Gastroesophageal sphincter (tissue), 4 donors: ENCODE results near the gene PUS10. TPM values are rescaled to one million over a fixed set of nuclear protein-coding genes. Genes with fewer than 3 reads are reported as not detected.

ENCODE experiments used
- ATAC-seq: fragments of 150-250 bp; one replicate; pipeline ENCODE4 v1.9.1; 2016; ENCODE audit warnings: mild to moderate bottlenecking, moderate library complexity
- H3K27ac ChIP-seq, 4 donors: fragments of 200-600 bp; sonication (generic) in 3 of 4; 1 replicate in 3 of 4; 2 replicates in 1 of 4; pipeline ENCODE4 v1.5.1; 2016 to 2019
- H3K27me3 ChIP-seq: fragments of 200-600 bp; sonication (generic); one replicate; pipeline ENCODE4 v1.5.1; 2019
- H3K36me3 ChIP-seq, 2 donors: fragments of 200-600 bp; sonication (generic); one replicate each; pipeline ENCODE4 v1.5.1; 2019; ENCODE audit warnings: control low read depth in 1 of 2
- H3K4me1 ChIP-seq, 3 donors: fragments of 200-600 bp; sonication (generic); 1 replicate in 2 of 3; 2 replicates in 1 of 3; pipeline ENCODE4 v1.5.1; 2016 to 2019; ENCODE audit warnings: control low read depth in 2 of 3
- H3K4me3 ChIP-seq, 2 donors: fragments of 200-600 bp; sonication (generic); one replicate each; pipeline ENCODE4 v1.5.1; 2019; ENCODE audit warnings: mild to moderate bottlenecking in 1 of 2, moderate library complexity in 1 of 2
- H3K9me3 ChIP-seq, 3 donors: fragments of 200-600 bp; sonication (generic); one replicate each; pipeline ENCODE4 v1.5.1; 2017 to 2019; ENCODE audit warnings: control low read depth in 2 of 3
- EP300 ChIP-seq: sonication (generic); formaldehyde crosslinking; IDR thresholded peaks from one replicate; pipeline ENCODE4 v1.6.1; 2017; ENCODE audit warnings: antibody characterized with exemption, mild to moderate bottlenecking
- POLR2A ChIP-seq, 2 donors: fragments of 450-650 bp; IDR thresholded peaks; one replicate each; pipeline ENCODE4 v1.6.1; 2017; ENCODE audit warnings: antibody characterized with exemption in 2 of 2, mild to moderate bottlenecking in 2 of 2, moderate library complexity in 1 of 2
- POLR2AphosphoS5 ChIP-seq: sonication (generic); formaldehyde crosslinking; IDR thresholded peaks from one replicate; pipeline ENCODE4 v1.6.1; 2017; ENCODE audit warnings: antibody characterized with exemption
- WGBS, 2 donors: methylation state at CpG; one replicate each; pipeline ENCODE4 v1.1.5; 2018; ENCODE audit warnings: low coverage in 1 of 2; 5-methylcytosine and 5-hydroxymethylcytosine counted together
- total RNA-seq, 4 donors: library from RNA; depleted of rRNA; stranded (reverse); fragments of >200 nt; gene quantifications; one replicate each; pipeline ENCODE4 v1.1.0, GENCODE V29; 2016
- TF ChIP-seq, protein P1 (sequence below), 4 experiments: fragments of 200-600 bp in 2 of 4; fragments of 450-650 bp in 2 of 4; sonication (generic) in 1 of 4; IDR thresholded peaks; one replicate each; pipeline ENCODE4 v1.5.1; 2017 to 2019; ENCODE audit warnings: antibody characterized with exemption in 4 of 4, mild to moderate bottlenecking in 2 of 4, moderate library complexity in 2 of 4

Gene PUS10
- total RNA-seq, 4 donors from 2014 or later: 2.1 to 6.7 (median 4.4) TPM

DNA sequence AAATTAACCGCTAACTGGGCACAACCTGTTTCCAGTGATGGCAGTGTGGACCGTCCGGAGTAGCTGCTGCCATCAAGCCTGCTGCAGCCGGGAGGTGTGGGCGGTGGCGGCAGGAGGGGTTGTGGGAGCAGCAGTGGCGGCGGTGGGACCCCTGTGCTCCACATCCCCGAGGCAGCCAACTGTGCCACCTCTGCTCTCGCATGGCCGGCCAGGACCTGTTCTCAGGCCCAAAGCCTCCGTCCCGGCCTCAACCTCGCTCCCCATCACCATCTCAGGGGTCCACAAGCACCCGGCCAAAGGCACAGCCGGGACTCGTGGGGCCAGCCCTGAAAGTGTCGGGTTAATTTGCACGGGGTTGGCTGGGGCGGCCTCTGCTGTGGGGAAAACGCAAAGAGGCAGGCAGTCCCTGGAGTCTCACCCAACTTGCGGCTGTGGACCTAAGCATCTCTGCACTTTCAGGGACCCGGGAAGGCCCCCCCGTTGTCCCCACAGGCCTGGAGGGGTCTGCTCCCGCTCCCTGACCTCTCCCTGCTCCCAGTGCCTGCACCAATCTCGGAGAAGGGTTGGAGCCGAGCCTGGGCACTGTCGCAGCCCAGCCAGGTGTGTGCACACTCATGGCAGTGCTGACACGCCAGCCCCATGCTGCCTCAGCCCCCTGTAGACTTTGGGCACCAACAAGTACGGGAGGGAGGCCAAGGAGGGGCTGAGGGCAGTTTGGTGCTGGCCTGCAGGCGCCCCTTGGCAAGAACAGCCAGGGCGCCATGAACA lies 45.0 kb downstream of the PUS10 start:
- 92 to 96% methylated on average over 4 to 7 of the region's 32 CpGs for WGBS, 2 donors
- no peak for ATAC-seq
- no peaks in the 10 kb centered on the region for H3K9me3 ChIP-seq
- H3K4me3 ChIP-seq: no peak overlapping the region
- no peak for TF ChIP-seq POLR2AphosphoS5
- TF ChIP-seq POLR2A (IDR thresholded peaks at IDR 0.05): no peak
- TF ChIP-seq EP300: no peak
- TF ChIP-seq, protein P1, sequence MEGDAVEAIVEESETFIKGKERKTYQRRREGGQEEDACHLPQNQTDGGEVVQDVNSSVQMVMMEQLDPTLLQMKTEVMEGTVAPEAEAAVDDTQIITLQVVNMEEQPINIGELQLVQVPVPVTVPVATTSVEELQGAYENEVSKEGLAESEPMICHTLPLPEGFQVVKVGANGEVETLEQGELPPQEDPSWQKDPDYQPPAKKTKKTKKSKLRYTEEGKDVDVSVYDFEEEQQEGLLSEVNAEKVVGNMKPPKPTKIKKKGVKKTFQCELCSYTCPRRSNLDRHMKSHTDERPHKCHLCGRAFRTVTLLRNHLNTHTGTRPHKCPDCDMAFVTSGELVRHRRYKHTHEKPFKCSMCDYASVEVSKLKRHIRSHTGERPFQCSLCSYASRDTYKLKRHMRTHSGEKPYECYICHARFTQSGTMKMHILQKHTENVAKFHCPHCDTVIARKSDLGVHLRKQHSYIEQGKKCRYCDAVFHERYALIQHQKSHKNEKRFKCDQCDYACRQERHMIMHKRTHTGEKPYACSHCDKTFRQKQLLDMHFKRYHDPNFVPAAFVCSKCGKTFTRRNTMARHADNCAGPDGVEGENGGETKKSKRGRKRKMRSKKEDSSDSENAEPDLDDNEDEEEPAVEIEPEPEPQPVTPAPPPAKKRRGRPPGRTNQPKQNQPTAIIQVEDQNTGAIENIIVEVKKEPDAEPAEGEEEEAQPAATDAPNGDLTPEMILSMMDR (IDR thresholded peaks at IDR 0.05): no peak
- H3K27me3 ChIP-seq: no peaks in the 10 kb centered on the region
- H3K27ac ChIP-seq: no peak overlapping the region
- H3K4me1 ChIP-seq: no peaks in the 10 kb centered on the region
- no peaks in the 10 kb centered on the region for H3K36me3 ChIP-seq

DNA sequence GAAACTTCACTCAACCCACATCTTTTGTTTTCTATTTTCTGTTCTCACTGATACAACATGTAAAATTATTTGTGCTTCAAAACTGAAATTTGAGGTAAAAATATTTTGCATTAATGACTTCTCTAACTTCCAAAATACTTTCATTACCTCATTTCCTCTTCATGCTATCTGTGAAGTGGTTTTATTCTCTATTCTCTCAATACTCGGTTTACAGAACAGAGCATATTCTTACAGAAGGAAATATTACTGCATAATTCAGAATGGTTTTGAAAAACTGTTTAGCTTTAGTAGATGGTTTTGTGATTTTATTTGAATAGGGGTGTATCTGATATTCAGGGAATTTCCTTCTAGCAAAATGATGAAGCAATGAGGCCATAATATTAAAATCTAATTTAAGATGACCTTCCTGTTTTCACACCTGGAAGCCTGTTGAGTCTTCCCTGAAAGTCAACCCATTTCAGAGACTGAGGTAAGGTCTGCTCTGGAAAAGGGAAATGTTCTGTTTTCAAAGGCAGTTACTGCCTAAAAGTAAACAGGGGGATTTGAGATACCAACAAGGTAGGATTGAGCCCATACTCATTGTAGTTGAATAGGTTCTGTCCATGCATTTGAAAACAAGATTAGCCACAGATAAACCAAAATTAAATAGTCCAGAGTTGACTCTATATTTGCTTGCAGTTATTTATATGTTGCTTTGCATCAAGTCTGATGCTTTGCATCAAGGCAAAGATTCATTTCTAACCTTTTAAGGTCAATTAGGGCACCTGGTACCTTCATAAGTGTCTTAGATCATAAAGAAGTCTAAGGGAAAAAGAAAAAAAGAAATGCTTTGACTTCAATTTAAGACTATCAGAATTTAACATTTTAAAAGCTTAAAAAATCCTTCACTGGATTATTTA lies 51.3 kb downstream of the PUS10 start:
- no peaks in the 10 kb centered on the region for H3K9me3 ChIP-seq
- H3K4me1 ChIP-seq: no peaks in the 10 kb centered on the region
- TF ChIP-seq, protein P1 (IDR thresholded peaks at IDR 0.05): no peak
- no peak for TF ChIP-seq POLR2AphosphoS5
- no peak for TF ChIP-seq POLR2A (IDR thresholded peaks at IDR 0.05)
- no peak for TF ChIP-seq EP300
- H3K27me3 ChIP-seq: no peaks in the 10 kb centered on the region
- no peak for ATAC-seq
- H3K4me3 ChIP-seq: no peak overlapping the region
- 42 to 72% methylated on average over 1 of the region's 1 CpG for WGBS, 2 donors
- no peaks in the 10 kb centered on the region for H3K36me3 ChIP-seq
- H3K27ac ChIP-seq: no peak overlapping the region

DNA sequence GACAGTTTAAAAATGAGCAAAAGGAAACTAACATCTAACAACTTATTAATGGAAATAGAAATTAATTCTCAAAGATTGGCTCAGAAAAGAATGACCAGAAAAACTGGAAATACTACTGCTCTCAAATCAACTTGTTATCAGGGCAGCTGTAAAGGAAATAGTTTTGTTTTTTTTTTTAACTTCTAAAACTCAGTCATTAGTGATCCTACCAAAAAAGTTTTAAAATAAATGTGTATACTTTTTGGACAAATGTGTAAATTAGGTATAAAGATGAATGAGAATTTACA lies 52.6 kb downstream of the PUS10 start:
- H3K9me3 ChIP-seq: no peaks in the 10 kb centered on the region
- H3K36me3 ChIP-seq: no peaks in the 10 kb centered on the region
- H3K27ac ChIP-seq: no peak overlapping the region
- no peaks in the 10 kb centered on the region for H3K27me3 ChIP-seq
- H3K4me1 ChIP-seq: no peaks in the 10 kb centered on the region
- H3K4me3 ChIP-seq: no peak overlapping the region
- TF ChIP-seq POLR2AphosphoS5 (no peak), EP300 (no peak), POLR2A (IDR thresholded peaks at IDR 0.05) (no peak)
- TF ChIP-seq, protein P1 (IDR thresholded peaks at IDR 0.05): no peak
- no peak for ATAC-seq

DNA sequence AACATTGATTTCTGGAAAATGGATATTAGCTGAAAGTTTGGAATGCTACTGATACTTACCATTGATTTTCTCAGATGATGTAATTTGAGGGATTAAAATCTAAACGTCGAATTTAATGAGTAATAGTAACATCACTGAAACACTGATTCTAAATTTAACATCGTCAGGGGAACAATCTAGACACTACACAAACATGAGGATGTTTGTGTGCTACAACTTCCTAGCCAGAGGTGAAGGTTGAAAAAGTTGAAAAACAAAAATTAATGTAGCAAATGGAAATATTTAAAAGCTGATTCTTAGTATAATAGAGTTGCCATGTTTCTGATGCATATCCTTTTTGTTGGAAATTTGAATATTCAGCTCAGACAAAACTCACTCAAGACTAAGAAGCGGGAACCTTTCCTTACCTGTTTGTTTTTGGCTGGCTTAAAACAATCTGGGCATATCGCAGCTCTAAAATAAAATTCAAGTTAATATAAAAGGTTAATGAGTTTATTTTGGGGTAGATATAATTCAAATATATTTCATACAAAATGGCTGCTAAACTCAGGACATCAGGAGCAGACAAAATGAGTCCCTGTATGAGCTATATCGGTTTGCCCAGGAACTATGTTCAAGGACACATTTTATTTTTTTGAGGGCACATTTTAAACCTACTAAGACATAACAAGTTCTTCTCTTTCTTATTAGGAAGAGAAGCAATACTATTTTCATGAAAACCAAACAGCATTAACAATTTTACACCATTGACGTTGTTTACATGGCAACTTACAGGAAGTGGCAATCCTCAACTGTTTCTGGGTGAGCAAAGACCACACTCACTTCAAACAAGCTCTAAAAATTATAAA lies 53.2 kb downstream of the PUS10 start:
- no peak for ATAC-seq
- 74 to 87% methylated on average over 6 to 7 of the region's 7 CpGs for WGBS, 2 donors
- H3K27ac ChIP-seq: no peak overlapping the region
- TF ChIP-seq POLR2AphosphoS5 (no peak), EP300 (no peak), POLR2A (IDR thresholded peaks at IDR 0.05) (no peak)
- TF ChIP-seq, protein P1 (IDR thresholded peaks at IDR 0.05): no peak
- H3K9me3 ChIP-seq: no peaks in the 10 kb centered on the region
- H3K4me1 ChIP-seq: no peaks in the 10 kb centered on the region
- no peaks in the 10 kb centered on the region for H3K27me3 ChIP-seq
- H3K36me3 ChIP-seq: no peaks in the 10 kb centered on the region
- H3K4me3 ChIP-seq: no peak overlapping the region
